NCI-H82 treated with DMSO at 0.1 percent for 48 hours (cell line): ENCODE data around the gene EXOC3L4.

Experiments used
- DNase-seq: peaks from one replicate; lab custom pipeline; 2025; ENCODE audit not compliant: unreplicated experiment; lab: John Stamatoyannopoulos, UW

The EXOC3L4 gene

GRCh38 chr14:103090481-103091020, 4.0 kb upstream of the EXOC3L4 start:
- no peak for DNase-seq

- no peak for DNase-seq
Measured at GRCh38 chr14:103091041-103091882, 3.3 kb upstream of the EXOC3L4 start.

- no peak for DNase-seq
Measured at GRCh38 chr14:103091883-103092222, 2.7 kb upstream of the EXOC3L4 start.

- DNase-seq, result no peak
Measured at GRCh38 chr14:103093856-103094405, 594 bp upstream of the EXOC3L4 start.

GRCh38 chr14:103095210-103095778, 769 bp downstream of the EXOC3L4 start:
- DNase-seq, result no peak

GRCh38 chr14:103096387-103096786, 1.9 kb downstream of the EXOC3L4 start:
- DNase-seq, result no peak

- DNase-seq, result no peak
Measured at GRCh38 chr14:103097244-103097993, 2.9 kb downstream of the EXOC3L4 start.

- no peak for DNase-seq
Measured at GRCh38 chr14:103097994-103098957, 3.8 kb downstream of the EXOC3L4 start.

- DNase-seq, result no peak
Measured at GRCh38 chr14:103099081-103099732, 4.7 kb downstream of the EXOC3L4 start.

- DNase-seq, result no peak
Measured at GRCh38 chr14:103099733-103100280, 5.3 kb downstream of the EXOC3L4 start.

GRCh38 chr14:103100281-103101121, 6.0 kb downstream of the EXOC3L4 start:
- no peak for DNase-seq

- DNase-seq, result no peak
Measured at GRCh38 chr14:103101257-103101962, 6.9 kb downstream of the EXOC3L4 start.

- DNase-seq, result no peak
Measured at GRCh38 chr14:103101963-103102688, 7.6 kb downstream of the EXOC3L4 start.

- no peak for DNase-seq
Measured at GRCh38 chr14:103102689-103103260, 8.2 kb downstream of the EXOC3L4 start.

GRCh38 chr14:103103461-103104388, 9.2 kb downstream of the EXOC3L4 start:
- DNase-seq, result peak; percentile 21

GRCh38 chr14:103104389-103104653, 9.8 kb downstream of the EXOC3L4 start:
- no peak for DNase-seq
